HCT116 (cell line): Measurements from ENCODE around the gene KCMF1. TPM values are rescaled to one million over a fixed set of nuclear protein-coding genes. Genes with fewer than 3 reads are reported as not detected.

Experiments
- ATAC-seq: fragments of 200-7000 bp; cut with Tn5 transposase; 2 replicates; pipeline ENCODE4 v1.9.1; 2020; ENCODE audit warnings: mild to moderate bottlenecking, moderate library complexity
- BruUV-seq: library from RNA; stranded (reverse); fragments of 400-500 nt; replicated peaks from 2 replicates; lab custom pipeline; 2021; lab: Mats Ljungman, UMichigan
- CTCF ChIA-PET: fragments of 300-600 bp; sonication (Branson Sonifier 250); formaldehyde crosslinking; loops from one replicate; lab custom pipeline; 2021; ENCODE audit warnings: antibody characterized with exemption; lab: Charles Lee
- POLR2A ChIA-PET: fragments of 300-600, 350-600 bp; sonication (Branson Sonifier 250); formaldehyde crosslinking; loops from one replicate; lab custom pipeline; 2021; ENCODE audit warnings: antibody characterized with exemption; lab: Charles Lee
- RAD21 ChIA-PET, 2 experiments: fragments of 300-600 bp; sonication (Branson Sonifier 250); formaldehyde crosslinking; loops; one replicate each; lab custom pipeline; 2023; ENCODE audit warnings: low total read pairs in 2 of 2; ENCODE audit not compliant: uncharacterized antibody in 2 of 2, unreplicated experiment in 2 of 2, low non-redundant PET in 1 of 2; lab: Charles Lee
- DNase-seq: peaks from one replicate; pipeline ENCODE4 v3.0.0-alpha.2; 2010; ENCODE audit warnings: low read depth, low spot score
- H2AFZ ChIP-seq: fragments of 200-600 bp; shearing (Covaris generic), sonication (generic); 2 replicates; pipeline ENCODE4 v1.6.1; 2017; ENCODE audit warnings: low read depth, mixed run types, mixed read lengths, antibody characterized with exemption, low read length; ENCODE audit not compliant: poor library complexity, severe bottlenecking
- H3K27ac ChIP-seq: 2 replicates; pipeline ENCODE4 v1.5.1; 2012; ENCODE audit warnings: low read depth, low read length
- H3K27me3 ChIP-seq: fragments of 200-600 bp; sonication (generic); 2 replicates; pipeline ENCODE4 v1.6.1; 2016; ENCODE audit warnings: mixed run types, low read length, mixed read lengths; ENCODE audit not compliant: insufficient read depth
- H3K36me3 ChIP-seq, 2 experiments: fragments of 200-500 bp in 1 of 2; fragments of 200-600 bp in 1 of 2; sonication (Bioruptor generic) in 1 of 2; sonication (generic) in 1 of 2; 2 replicates each; pipeline versions ENCODE4 v1.5.1 to v1.6.1; 2014 to 2016; ENCODE audit warnings: low read length in 2 of 2, inconsistent platforms in 1 of 2, mixed read lengths in 1 of 2, mixed run types in 1 of 2; ENCODE audit not compliant: insufficient read depth in 2 of 2, control insufficient read depth in 1 of 2
- H3K4me1 ChIP-seq, 2 experiments: fragments of 200-600 bp in 1 of 2; sonication (generic) in 1 of 2; 2 replicates each; pipeline versions ENCODE4 v1.5.1 to v1.6.1; 2012 to 2017; ENCODE audit warnings: low read length in 2 of 2, inconsistent platforms in 1 of 2, mild to moderate bottlenecking in 1 of 2, mixed read lengths in 1 of 2, mixed run types in 1 of 2, moderate library complexity in 1 of 2; ENCODE audit not compliant: insufficient read depth in 2 of 2, control insufficient read depth in 1 of 2
- H3K4me2 ChIP-seq: fragments of 200-600 bp; sonication (generic); 2 replicates; pipeline ENCODE4 v1.6.1; 2017; ENCODE audit warnings: mixed run types, low read length, mixed read lengths
- H3K4me3 ChIP-seq, 2 experiments: fragments of 200-600 bp in 1 of 2; sonication (generic) in 1 of 2; replicated peaks in 1 of 2; 2 replicates each; pipeline ENCODE4 v1.5.1; 2011 to 2016; ENCODE audit warnings: low read length in 2 of 2, control low read depth in 1 of 2, low read depth in 1 of 2, mild to moderate bottlenecking in 1 of 2, mixed read lengths in 1 of 2, mixed run types in 1 of 2
- H3K79me2 ChIP-seq: fragments of 200-600 bp; sonication (generic); 2 replicates; pipeline ENCODE4 v1.6.1; 2017; ENCODE audit warnings: mild to moderate bottlenecking, mixed run types, low read length, moderate library complexity, mixed read lengths; ENCODE audit not compliant: insufficient read depth
- H3K9ac ChIP-seq: fragments of 200-600 bp; sonication (generic); 2 replicates; pipeline ENCODE4 v1.6.1; 2016; ENCODE audit warnings: low read length, mixed read lengths
- H3K9me2 ChIP-seq: fragments of 200-600 bp; sonication (generic), shearing (Covaris generic); 2 replicates; pipeline ENCODE4 v1.6.1; 2017; ENCODE audit warnings: mixed run types, mild to moderate bottlenecking, moderate library complexity; ENCODE audit not compliant: insufficient read depth
- H3K9me3 ChIP-seq, 2 experiments: fragments of 200-500 bp in 1 of 2; fragments of 200-600 bp in 1 of 2; sonication (Bioruptor generic) in 1 of 2; sonication (generic) in 1 of 2; 2 replicates each; pipeline ENCODE4 v1.6.1; 2014 to 2017; ENCODE audit warnings: low read length in 2 of 2, mixed read lengths in 2 of 2, inconsistent platforms in 1 of 2, low read depth in 1 of 2, mild to moderate bottlenecking in 1 of 2, mixed run types in 1 of 2, moderate library complexity in 1 of 2; ENCODE audit not compliant: control insufficient read depth in 1 of 2, insufficient read depth in 1 of 2
- H4K20me1 ChIP-seq: fragments of 200-600 bp; sonication (generic), shearing (Covaris generic); 2 replicates; pipeline ENCODE4 v1.6.1; 2017; ENCODE audit warnings: mixed run types, mild to moderate bottlenecking, moderate library complexity; ENCODE audit not compliant: insufficient read depth
- CBX3 ChIP-seq: IDR thresholded peaks from 2 replicates; pipeline ENCODE4 v1.6.1; 2012; ENCODE audit warnings: low read depth
- CEBPB ChIP-seq: IDR thresholded peaks from 2 replicates; pipeline ENCODE4 v1.6.1; 2012; ENCODE audit warnings: low read depth
- CTCF ChIP-seq, 3 experiments: fragments of 200-600 bp in 1 of 3; sonication (generic) in 1 of 3; IDR thresholded peaks in 2 of 3; conservative IDR thresholded peaks in 1 of 3; 2 replicates each; pipeline ENCODE4 v1.5.1; 2012 to 2017; ENCODE audit warnings: low read depth in 2 of 3, low read length in 2 of 3, antibody characterized with exemption in 1 of 3, borderline replicate concordance in 1 of 3, control low read depth in 1 of 3, mild to moderate bottlenecking in 1 of 3, mixed read lengths in 1 of 3, mixed run types in 1 of 3, moderate library complexity in 1 of 3; ENCODE audit not compliant: insufficient read depth in 1 of 3
- EGR1 ChIP-seq: IDR thresholded peaks from 2 replicates; pipeline ENCODE4 v1.6.1; 2012; ENCODE audit warnings: low read depth
- ELF1 ChIP-seq: IDR thresholded peaks from 2 replicates; pipeline ENCODE4 v1.6.1; 2012; ENCODE audit warnings: low read depth, borderline replicate concordance
- EZH2 ChIP-seq: fragments of 200-600 bp; sonication (generic); IDR thresholded peaks from 2 replicates; pipeline ENCODE4 v1.6.1; 2017; ENCODE audit warnings: antibody characterized with exemption, mixed run types
- EZH2phosphoT487 ChIP-seq: fragments of 200-600 bp; IDR thresholded peaks from 2 replicates; pipeline ENCODE4 v1.6.1; 2018; ENCODE audit warnings: antibody characterized with exemption, borderline replicate concordance
- FOSL1 ChIP-seq: IDR thresholded peaks from 2 replicates; pipeline ENCODE4 v1.6.1; 2012; ENCODE audit warnings: low read depth
- JUND ChIP-seq: IDR thresholded peaks from 2 replicates; pipeline ENCODE4 v1.6.1; 2012
- POLR2A ChIP-seq: IDR thresholded peaks from 2 replicates; pipeline ENCODE4 v1.7.0; 2011; ENCODE audit warnings: borderline replicate concordance; ENCODE audit not compliant: insufficient read depth, insufficient read length; ENCODE audit errors: extremely low read depth
- POLR2AphosphoS5 ChIP-seq: IDR thresholded peaks from 2 replicates; pipeline ENCODE4 v1.6.1; 2011; ENCODE audit warnings: mild to moderate bottlenecking, low read depth, low read length, moderate library complexity
- RAD21 ChIP-seq: IDR thresholded peaks from 2 replicates; pipeline ENCODE4 v1.6.1; 2012; ENCODE audit warnings: low read depth, mild to moderate bottlenecking
- REST ChIP-seq: IDR thresholded peaks from 2 replicates; pipeline ENCODE4 v1.6.1; 2012; ENCODE audit warnings: low read depth
- SIN3A ChIP-seq: IDR thresholded peaks from 2 replicates; pipeline ENCODE4 v1.6.1; 2012; ENCODE audit warnings: low read depth
- SP1 ChIP-seq: IDR thresholded peaks from 2 replicates; pipeline ENCODE4 v1.6.1; 2012; ENCODE audit warnings: low read depth
- TCF7L2 ChIP-seq: IDR thresholded peaks from 2 replicates; pipeline ENCODE4 v1.7.0; 2011; ENCODE audit warnings: borderline replicate concordance, inconsistent platforms; ENCODE audit not compliant: insufficient read depth, insufficient read length; ENCODE audit errors: extremely low read depth
- ZFX ChIP-seq: fragments of 450-650 bp; IDR thresholded peaks from 2 replicates; pipeline ENCODE4 v1.6.1; 2017
- intact Hi-C: fragments of 100-400 bp; cut with micrococcal nuclease; formaldehyde crosslinking; loops from 2 replicates; pipeline ENCODE4 v1.10.0; 2022
- total RNA-seq: library from RNA; stranded (reverse); gene quantifications from one replicate; pipeline ENCODE4 v1.2.1, GENCODE V29; 2021; ENCODE audit not compliant: unreplicated experiment
- TF ChIP-seq, protein P1 (sequence below): IDR thresholded peaks from 2 replicates; pipeline ENCODE4 v1.6.1; 2011; ENCODE audit warnings: mild to moderate bottlenecking, low read length, moderate library complexity; ENCODE audit not compliant: insufficient replicate concordance; ENCODE audit errors: extremely low read depth
- TF ChIP-seq, protein P2 (sequence below): IDR thresholded peaks from 2 replicates; pipeline ENCODE4 v1.6.1; 2012

The KCMF1 gene
- total RNA-seq, 1 experiment from 2014 or later = 119 TPM

DNA sequence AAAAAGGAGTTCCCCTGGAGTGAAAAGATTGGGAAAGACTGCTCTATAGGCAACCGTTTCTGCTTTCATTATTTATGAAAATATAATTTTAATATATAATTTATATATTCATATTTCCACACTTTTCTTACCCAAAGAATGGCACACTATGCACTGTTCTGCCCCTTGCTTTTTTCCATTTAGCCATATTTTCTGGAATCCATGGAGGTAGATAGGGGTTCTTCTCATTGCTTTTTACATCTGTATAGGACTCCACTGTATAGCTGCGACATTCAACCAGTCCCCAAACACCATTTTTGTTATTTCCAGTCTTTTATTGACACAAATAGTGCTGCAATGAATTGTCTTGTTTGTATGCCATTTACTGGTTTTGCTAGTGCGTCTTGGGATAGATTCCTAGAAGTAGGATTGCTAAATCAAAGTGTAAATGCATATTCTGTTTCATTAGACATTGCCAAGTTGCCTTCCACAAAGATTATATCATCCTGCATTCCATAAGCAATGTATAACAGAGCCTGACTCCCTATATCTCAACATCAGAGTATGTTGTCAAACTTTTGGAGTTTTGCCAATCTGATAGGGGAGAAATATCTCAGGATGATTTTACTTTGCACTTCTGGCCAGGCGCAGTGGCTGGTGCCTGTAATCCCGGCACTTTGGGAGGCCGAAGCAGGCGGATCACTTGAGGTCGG is 135.7 kb downstream of the KCMF1 start:
- no peaks in the 10 kb centered on the region for H3K27me3 ChIP-seq
- intact Hi-C loops = no loop called here
- RAD21 ChIA-PET = no interaction called here
- no peak overlapping the region for H3K4me2 ChIP-seq
- no peaks in the 10 kb centered on the region for H3K9me2 ChIP-seq
- POLR2A ChIA-PET = no interaction called here
- TF ChIP-seq, protein P1, sequence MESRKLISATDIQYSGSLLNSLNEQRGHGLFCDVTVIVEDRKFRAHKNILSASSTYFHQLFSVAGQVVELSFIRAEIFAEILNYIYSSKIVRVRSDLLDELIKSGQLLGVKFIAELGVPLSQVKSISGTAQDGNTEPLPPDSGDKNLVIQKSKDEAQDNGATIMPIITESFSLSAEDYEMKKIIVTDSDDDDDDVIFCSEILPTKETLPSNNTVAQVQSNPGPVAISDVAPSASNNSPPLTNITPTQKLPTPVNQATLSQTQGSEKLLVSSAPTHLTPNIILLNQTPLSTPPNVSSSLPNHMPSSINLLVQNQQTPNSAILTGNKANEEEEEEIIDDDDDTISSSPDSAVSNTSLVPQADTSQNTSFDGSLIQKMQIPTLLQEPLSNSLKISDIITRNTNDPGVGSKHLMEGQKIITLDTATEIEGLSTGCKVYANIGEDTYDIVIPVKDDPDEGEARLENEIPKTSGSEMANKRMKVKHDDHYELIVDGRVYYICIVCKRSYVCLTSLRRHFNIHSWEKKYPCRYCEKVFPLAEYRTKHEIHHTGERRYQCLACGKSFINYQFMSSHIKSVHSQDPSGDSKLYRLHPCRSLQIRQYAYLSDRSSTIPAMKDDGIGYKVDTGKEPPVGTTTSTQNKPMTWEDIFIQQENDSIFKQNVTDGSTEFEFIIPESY = no peak
- TF ChIP-seq TCF7L2 = no peak
- no peak for TF ChIP-seq POLR2A
- no peak for TF ChIP-seq REST
- TF ChIP-seq ELF1 = no peak
- TF ChIP-seq RAD21 = no peak
- TF ChIP-seq, protein P2, sequence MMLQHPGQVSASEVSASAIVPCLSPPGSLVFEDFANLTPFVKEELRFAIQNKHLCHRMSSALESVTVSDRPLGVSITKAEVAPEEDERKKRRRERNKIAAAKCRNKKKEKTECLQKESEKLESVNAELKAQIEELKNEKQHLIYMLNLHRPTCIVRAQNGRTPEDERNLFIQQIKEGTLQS = no peak
- TF ChIP-seq EZH2phosphoT487 = no peak
- TF ChIP-seq SP1 = no peak
- TF ChIP-seq JUND = no peak
- no peak for TF ChIP-seq EZH2
- no peak for TF ChIP-seq CEBPB
- no peak for TF ChIP-seq FOSL1
- no peak for TF ChIP-seq CBX3
- TF ChIP-seq POLR2AphosphoS5 = no peak
- TF ChIP-seq CTCF (IDR thresholded peaks at IDR 0.05 in 2 of 3, conservative IDR thresholded peaks at IDR 0.05 in 1 of 3; ENCODE audit: borderline replicate concordance in 1 of 3, insufficient read depth in 1 of 3, low read depth in 2 of 3, low read length in 2 of 3) = no peak
- TF ChIP-seq ZFX = no peak
- no peak for TF ChIP-seq EGR1
- no peak for TF ChIP-seq SIN3A
- H3K4me3 ChIP-seq = no peak overlapping the region
- H3K79me2 ChIP-seq = no peaks in the 10 kb centered on the region
- ATAC-seq (no peak), DNase-seq (no peak)
- H3K27ac ChIP-seq = no peak overlapping the region
- H3K9ac ChIP-seq = no peak overlapping the region
- H3K36me3 ChIP-seq = no peaks in the 10 kb centered on the region
- no TSS peak for BruUV-seq
- no peaks in the 10 kb centered on the region for H4K20me1 ChIP-seq
- H2AFZ ChIP-seq = no peak overlapping the region
- no peaks in the 10 kb centered on the region for H3K9me3 ChIP-seq
- H3K4me1 ChIP-seq = no peaks in the 10 kb centered on the region
- CTCF ChIA-PET = no interaction called here
